Loucy (cell line): Measurements from ENCODE around the gene TLN1.

ENCODE experiments used
- CTCF ChIP-seq: fragments of 200-600 bp; sonication (generic); conservative IDR thresholded peaks from 2 replicates; pipeline ENCODE4 v1.5.1; 2014; ENCODE audit warnings: mild to moderate bottlenecking, antibody characterized with exemption, low read length
- EZH2phosphoT487 ChIP-seq: fragments of 200-600 bp; IDR thresholded peaks from 2 replicates; pipeline ENCODE4 v1.6.1; 2018; ENCODE audit warnings: antibody characterized with exemption, mild to moderate bottlenecking, moderate library complexity, borderline replicate concordance

- TF ChIP-seq CTCF (no peak), EZH2phosphoT487 (no peak)
Measured at GRCh38 chr9:35675204-35675603, 56.8 kb downstream of the TLN1 start.
